Astrocyte (in vitro differentiated cells and primary cell): ENCODE results near the gene CIB2.

ENCODE experiments used
- CTCF ChIP-seq: IDR thresholded peaks from 2 replicates; pipeline ENCODE4 v1.5.1; 2011; ENCODE audit warnings: low read depth, mild to moderate bottlenecking, inconsistent platforms, low read length, moderate library complexity; ENCODE audit not compliant: insufficient read depth
- EZH2 ChIP-seq: IDR thresholded peaks from 2 replicates; pipeline ENCODE4 v1.6.1; 2012; ENCODE audit warnings: mild to moderate bottlenecking, low read length, inconsistent platforms; ENCODE audit not compliant: insufficient read depth

- TF ChIP-seq CTCF = no peak
- TF ChIP-seq EZH2 = no peak
Measured at GRCh38 chr15:78110096-78110495, 21.1 kb downstream of the CIB2 start.
